Measurements from ENCODE around the gene DNAAF9. TPM values are rescaled to one million over a fixed set of nuclear protein-coding genes. Genes with fewer than 3 reads are reported as not detected.

DNAAF9 gene
- total RNA-seq, 4 donors from 2014 or later: 6.9 to 14.5 (median 8.9) TPM

DNA sequence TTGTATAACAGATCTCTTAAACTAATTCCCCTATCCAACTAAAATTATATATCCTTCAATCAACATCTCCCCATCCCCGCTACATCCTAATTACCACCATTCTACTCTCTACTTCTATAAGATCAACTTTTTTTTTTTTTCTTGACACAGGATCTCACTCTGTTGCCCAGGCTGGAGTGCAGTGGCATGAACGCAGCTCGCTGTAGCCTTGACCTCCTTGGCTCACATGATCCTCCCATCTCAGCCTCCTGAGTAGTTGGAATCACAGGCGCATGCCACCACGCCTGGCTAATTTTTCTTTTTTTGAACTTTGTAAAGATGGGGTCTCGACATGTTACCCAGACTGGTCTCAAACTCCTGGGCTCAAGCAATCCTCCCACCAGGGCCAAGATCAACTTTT, 5.0 kb downstream of the DNAAF9 start:
- Histone ChIP-seq H3K36me3 (no peaks in the 10 kb centered on the region), H3K4me1 (peaks cover 10 to 62% (median 18%) of the 10 kb centered on the region in 3 donors)

DNA sequence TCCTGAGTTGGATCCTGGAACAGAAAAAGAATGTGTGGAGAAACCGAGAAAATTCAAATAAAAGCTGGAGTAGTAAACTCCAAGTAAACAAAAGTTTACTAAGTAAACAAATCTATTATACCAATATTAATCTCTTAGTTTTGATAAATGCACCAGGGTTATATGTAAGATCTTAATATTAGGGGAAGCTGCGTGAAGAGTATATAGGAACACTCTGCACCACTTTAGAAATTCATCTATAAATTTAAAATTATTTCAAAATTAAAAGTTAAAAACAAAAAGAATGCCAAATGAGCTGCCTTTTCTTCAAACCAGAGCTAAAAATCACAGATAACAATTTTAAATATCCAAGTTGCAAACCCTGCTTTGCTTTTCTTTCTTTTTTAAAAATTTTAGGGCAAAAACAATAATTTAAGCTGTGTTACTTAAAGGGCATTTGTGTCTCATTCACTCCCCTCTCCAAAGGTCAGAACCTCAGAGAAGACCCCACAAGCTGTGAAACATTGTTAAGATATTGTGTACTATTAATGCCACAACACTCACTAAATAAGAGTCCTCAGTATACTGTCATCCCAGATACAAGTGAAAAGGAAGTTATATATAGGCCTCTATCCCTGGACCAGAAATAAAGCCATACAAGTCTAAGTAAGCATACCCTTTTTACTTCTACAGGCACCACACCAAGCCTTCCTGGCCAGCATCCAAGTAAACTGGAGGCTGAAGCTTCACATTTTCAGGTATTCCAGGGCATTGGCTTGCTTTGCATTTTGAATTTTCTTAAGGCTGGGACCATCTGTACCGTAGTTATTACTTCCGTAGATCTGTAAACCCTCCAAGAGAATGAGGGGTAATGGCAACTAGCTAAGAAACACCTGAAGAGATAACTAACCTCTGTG, 7.0 kb downstream of the DNAAF9 start:
- TF ChIP-seq POLR2A (IDR thresholded peaks at IDR 0.05): no peak
- TF ChIP-seq, protein P1, sequence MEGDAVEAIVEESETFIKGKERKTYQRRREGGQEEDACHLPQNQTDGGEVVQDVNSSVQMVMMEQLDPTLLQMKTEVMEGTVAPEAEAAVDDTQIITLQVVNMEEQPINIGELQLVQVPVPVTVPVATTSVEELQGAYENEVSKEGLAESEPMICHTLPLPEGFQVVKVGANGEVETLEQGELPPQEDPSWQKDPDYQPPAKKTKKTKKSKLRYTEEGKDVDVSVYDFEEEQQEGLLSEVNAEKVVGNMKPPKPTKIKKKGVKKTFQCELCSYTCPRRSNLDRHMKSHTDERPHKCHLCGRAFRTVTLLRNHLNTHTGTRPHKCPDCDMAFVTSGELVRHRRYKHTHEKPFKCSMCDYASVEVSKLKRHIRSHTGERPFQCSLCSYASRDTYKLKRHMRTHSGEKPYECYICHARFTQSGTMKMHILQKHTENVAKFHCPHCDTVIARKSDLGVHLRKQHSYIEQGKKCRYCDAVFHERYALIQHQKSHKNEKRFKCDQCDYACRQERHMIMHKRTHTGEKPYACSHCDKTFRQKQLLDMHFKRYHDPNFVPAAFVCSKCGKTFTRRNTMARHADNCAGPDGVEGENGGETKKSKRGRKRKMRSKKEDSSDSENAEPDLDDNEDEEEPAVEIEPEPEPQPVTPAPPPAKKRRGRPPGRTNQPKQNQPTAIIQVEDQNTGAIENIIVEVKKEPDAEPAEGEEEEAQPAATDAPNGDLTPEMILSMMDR (IDR thresholded peaks at IDR 0.05): no peak
- DNase-seq: no peak
- H3K9me3 ChIP-seq: no peaks in the 10 kb centered on the region
- intact Hi-C loops (cut with DNase I): no loop called here
- no peak overlapping the region for H3K4me3 ChIP-seq
- no peak overlapping the region for H3K27ac ChIP-seq
- no peaks in the 10 kb centered on the region for H3K27me3 ChIP-seq
- H3K4me1 ChIP-seq: peaks cover 0 to 45% (median 12%) of the 10 kb centered on the region in 3 donors
- 78 to 80% methylated on average over 4 of the region's 4 CpGs for WGBS, 2 donors
- no peaks in the 10 kb centered on the region for H3K36me3 ChIP-seq

More for the DNA sequence above, 5.0 kb downstream of the DNAAF9 start:
- TF ChIP-seq POLR2A (IDR thresholded peaks at IDR 0.05): no peak
- TF ChIP-seq, protein P1 (IDR thresholded peaks at IDR 0.05): no peak
- Histone ChIP-seq H3K9me3 (no peaks in the 10 kb centered on the region), H3K27ac (no peak overlapping the region), H3K4me3 (no peak overlapping the region), H3K27me3 (no peaks in the 10 kb centered on the region)
- 93 to 94% methylated on average over 6 of the region's 6 CpGs for WGBS, 2 donors
- intact Hi-C loops (cut with DNase I): no loop called here
- DNase-seq: no peak

DNA sequence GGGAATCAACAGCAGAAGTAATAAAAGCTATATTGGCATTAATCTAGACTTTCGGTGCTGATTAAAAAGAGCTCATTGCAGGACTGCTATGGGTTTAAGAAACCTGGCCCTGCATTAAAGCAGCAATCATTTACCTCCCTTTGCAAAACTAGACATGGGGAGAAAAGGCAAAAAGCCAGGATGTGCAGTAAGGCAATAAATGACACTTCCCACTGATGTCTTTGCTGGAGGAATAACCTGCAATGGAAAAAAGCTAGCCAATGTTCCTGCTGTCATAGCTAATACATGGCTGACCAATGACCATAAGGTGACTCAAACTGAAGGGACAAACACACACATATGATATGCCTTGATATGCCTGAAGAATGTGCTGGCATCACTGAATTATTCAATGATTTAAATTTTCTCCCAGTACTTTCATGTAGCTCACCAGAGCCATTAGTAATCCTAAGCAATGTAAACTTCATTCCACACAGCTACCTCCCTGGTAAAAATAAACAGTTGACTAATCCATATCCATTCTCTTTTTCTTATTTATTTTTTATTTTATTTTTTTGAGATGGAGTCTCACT, 8.7 kb downstream of the DNAAF9 start:
- no peak overlapping the region for H3K27ac ChIP-seq
- H3K9me3 ChIP-seq: no peaks in the 10 kb centered on the region
- 86 to 92% methylated on average over 1 of the region's 1 CpG for WGBS, 2 donors
- H3K4me1 ChIP-seq: peaks cover 0 to 32% (median 0%) of the 10 kb centered on the region in 3 donors
- intact Hi-C loops (cut with DNase I): no loop called here
- TF ChIP-seq, protein P1 (IDR thresholded peaks at IDR 0.05): no peak
- no peak for TF ChIP-seq POLR2A (IDR thresholded peaks at IDR 0.05)
- H3K36me3 ChIP-seq: no peaks in the 10 kb centered on the region
- no peaks in the 10 kb centered on the region for H3K27me3 ChIP-seq
- H3K4me3 ChIP-seq: no peak overlapping the region
- no peak for DNase-seq

DNA sequence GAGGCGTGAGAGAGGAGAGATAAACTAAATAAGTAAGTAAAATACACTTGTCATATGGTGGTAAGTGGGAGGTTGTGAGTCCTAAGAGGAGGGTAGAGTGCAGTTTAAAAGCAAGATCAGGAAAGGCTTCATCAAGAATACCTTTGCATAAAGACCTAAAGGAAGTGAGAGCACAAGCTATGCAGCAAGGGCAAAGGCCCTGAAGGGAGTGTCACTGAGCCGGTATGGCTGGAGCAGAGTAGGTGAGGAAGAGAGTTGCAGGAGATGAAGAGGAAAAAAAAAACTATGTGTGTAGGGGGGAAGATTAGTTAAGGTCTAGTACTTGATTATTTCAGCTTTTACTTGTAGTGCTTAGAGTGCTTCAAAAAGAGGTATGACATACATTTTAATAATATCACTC, 11.0 kb downstream of the DNAAF9 start:
- H3K4me1 ChIP-seq: peaks cover 0 to 33% (median 0%) of the 10 kb centered on the region in 3 donors
- H3K36me3 ChIP-seq: no peaks in the 10 kb centered on the region
- H3K9me3 ChIP-seq: no peaks in the 10 kb centered on the region
- DNase-seq: no peak
- H3K27ac ChIP-seq: no peak overlapping the region
- intact Hi-C loops (cut with DNase I): no loop called here
- TF ChIP-seq POLR2A (IDR thresholded peaks at IDR 0.05): no peak
- TF ChIP-seq, protein P1 (IDR thresholded peaks at IDR 0.05): no peak
- WGBS, 2 donors: 92 to 94% methylated on average over 2 of the region's 2 CpGs
- H3K4me3 ChIP-seq: no peak overlapping the region
- no peaks in the 10 kb centered on the region for H3K27me3 ChIP-seq

DNA sequence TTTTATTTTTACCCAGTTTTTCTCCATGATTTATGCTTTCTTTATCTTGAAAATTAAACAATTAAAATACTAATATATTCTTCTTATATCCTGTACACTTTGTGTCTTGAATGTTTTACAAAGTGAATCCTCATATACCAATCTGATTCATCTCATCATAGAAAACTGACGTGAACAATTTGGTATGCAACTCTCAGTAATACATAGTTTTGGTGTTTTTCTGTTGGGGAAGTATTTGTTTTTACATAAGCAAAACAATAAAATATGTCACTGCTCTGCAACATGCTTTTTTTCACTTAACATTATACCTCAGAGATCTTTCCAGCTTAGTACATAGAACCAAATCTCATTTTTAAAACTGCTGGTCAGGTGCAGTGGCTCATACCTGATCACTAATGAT, 14.7 kb downstream of the DNAAF9 start:
- WGBS, 2 donors: 73 to 96% methylated on average over 1 of the region's 1 CpG
- no peak overlapping the region for H3K27ac ChIP-seq
- H3K36me3 ChIP-seq: no peaks in the 10 kb centered on the region
- no peak for TF ChIP-seq POLR2A (IDR thresholded peaks at IDR 0.05)
- intact Hi-C loops (cut with DNase I): no loop called here
- no peak for DNase-seq
- H3K9me3 ChIP-seq: no peaks in the 10 kb centered on the region
- no peak overlapping the region for H3K4me3 ChIP-seq
- H3K4me1 ChIP-seq: peaks cover 0 to 8% (median 0%) of the 10 kb centered on the region in 3 donors
- no peaks in the 10 kb centered on the region for H3K27me3 ChIP-seq

Data from esophagus squamous epithelium (tissue), 5 donors.